Thyroid gland (tissue), 4 donors: Measurements from ENCODE around the gene ATG12. TPM values are rescaled to one million over a fixed set of nuclear protein-coding genes. Genes with fewer than 3 reads are reported as not detected.
"Not testable (repeated sequence)": the region's sequence is repeated elsewhere in the genome, so short reads cannot be mapped to it uniquely, and the experiment has no call there.

Experiments
- DNase-seq, 2 donors: peaks; one replicate each; pipeline ENCODE4 v3.0.0-alpha.2; 2019
- H3K27ac ChIP-seq, 3 donors: fragments of 200-600 bp; sonication (generic); 1 replicate in 2 of 3; 2 replicates in 1 of 3; pipeline ENCODE4 v1.5.1; 2016 to 2019; ENCODE audit warnings: mild to moderate bottlenecking in 1 of 3, moderate library complexity in 1 of 3
- H3K27me3 ChIP-seq: fragments of 200-600 bp; sonication (generic); one replicate; pipeline ENCODE4 v1.5.1; 2019
- H3K36me3 ChIP-seq, 2 donors: fragments of 200-600 bp; sonication (generic); one replicate each; pipeline ENCODE4 v1.5.1; 2016 to 2019
- H3K4me1 ChIP-seq, 2 donors: fragments of 200-600 bp; sonication (generic); one replicate each; pipeline ENCODE4 v1.5.1; 2017 to 2019
- H3K4me3 ChIP-seq, 3 donors: fragments of 200-600 bp; sonication (generic); replicated peaks in 1 of 3; 1 replicate in 2 of 3; 2 replicates in 1 of 3; pipeline ENCODE4 v1.5.1; 2016; ENCODE audit warnings: mild to moderate bottlenecking in 1 of 3
- H3K9me3 ChIP-seq: fragments of 200-600 bp; sonication (generic); one replicate; pipeline ENCODE4 v1.5.1; 2017
- POLR2A ChIP-seq, 2 donors: fragments of 450-650 bp; IDR thresholded peaks; one replicate each; pipeline ENCODE4 v1.6.1; 2017; ENCODE audit warnings: antibody characterized with exemption in 2 of 2, mild to moderate bottlenecking in 2 of 2, moderate library complexity in 1 of 2
- WGBS, 2 donors: methylation state at CpG; one replicate each; pipeline ENCODE4 v1.1.5; 2017; 5-methylcytosine and 5-hydroxymethylcytosine counted together
- intact Hi-C: fragments of 100-400 bp; cut with DNase I; formaldehyde crosslinking; loops from one replicate; pipeline ENCODE4 v1.15.1; 2023
- total RNA-seq, 4 donors: library from RNA; depleted of rRNA; stranded (reverse); fragments of >200 nt; gene quantifications; one replicate each; pipeline ENCODE4 v1.2.3, GENCODE V29; 2016
- TF ChIP-seq, protein P1 (sequence below), 6 experiments: fragments of 200-600 bp in 3 of 6; fragments of 450-650 bp in 3 of 6; sonication (generic) in 3 of 6; IDR thresholded peaks; one replicate each; pipeline ENCODE4 v1.5.1; 2016 to 2019; ENCODE audit warnings: antibody characterized with exemption in 6 of 6, mild to moderate bottlenecking in 2 of 6, inconsistent platforms in 1 of 6, moderate library complexity in 1 of 6

ATG12 gene
- total RNA-seq, 4 donors from 2014 or later = 42.0 to 98.7 (median 68.1) TPM

DNA sequence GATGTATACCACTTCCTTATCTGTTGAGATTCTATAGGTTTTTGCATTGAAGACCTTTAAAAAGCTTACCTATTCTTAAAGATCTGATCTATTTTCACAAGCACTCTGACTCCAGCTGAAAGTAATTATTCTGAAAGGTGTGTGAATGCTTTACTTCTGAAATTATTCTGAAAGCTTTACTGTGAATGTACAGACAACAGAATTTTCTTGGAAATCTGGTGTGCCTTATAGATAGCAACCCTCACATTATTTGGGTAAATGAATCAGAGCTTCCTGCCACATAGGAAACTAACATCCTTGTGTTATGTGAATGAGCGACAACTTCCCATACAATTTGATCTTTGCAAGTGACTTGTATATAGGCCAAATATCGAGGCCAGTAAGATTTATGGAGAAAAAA, 31.4 kb downstream of the ATG12 start:
- TF ChIP-seq, protein P1, sequence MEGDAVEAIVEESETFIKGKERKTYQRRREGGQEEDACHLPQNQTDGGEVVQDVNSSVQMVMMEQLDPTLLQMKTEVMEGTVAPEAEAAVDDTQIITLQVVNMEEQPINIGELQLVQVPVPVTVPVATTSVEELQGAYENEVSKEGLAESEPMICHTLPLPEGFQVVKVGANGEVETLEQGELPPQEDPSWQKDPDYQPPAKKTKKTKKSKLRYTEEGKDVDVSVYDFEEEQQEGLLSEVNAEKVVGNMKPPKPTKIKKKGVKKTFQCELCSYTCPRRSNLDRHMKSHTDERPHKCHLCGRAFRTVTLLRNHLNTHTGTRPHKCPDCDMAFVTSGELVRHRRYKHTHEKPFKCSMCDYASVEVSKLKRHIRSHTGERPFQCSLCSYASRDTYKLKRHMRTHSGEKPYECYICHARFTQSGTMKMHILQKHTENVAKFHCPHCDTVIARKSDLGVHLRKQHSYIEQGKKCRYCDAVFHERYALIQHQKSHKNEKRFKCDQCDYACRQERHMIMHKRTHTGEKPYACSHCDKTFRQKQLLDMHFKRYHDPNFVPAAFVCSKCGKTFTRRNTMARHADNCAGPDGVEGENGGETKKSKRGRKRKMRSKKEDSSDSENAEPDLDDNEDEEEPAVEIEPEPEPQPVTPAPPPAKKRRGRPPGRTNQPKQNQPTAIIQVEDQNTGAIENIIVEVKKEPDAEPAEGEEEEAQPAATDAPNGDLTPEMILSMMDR (IDR thresholded peaks at IDR 0.05) = no peak
- TF ChIP-seq POLR2A (IDR thresholded peaks at IDR 0.05) = no peak
- Histone ChIP-seq H3K27me3 (no peaks in the 10 kb centered on the region), H3K4me3 (no peak overlapping the region), H3K4me1 (no peaks in the 10 kb centered on the region), H3K27ac (no peak overlapping the region), H3K9me3 (no peaks in the 10 kb centered on the region), H3K36me3 (no peaks in the 10 kb centered on the region)
- DNase-seq = no peak
- WGBS, 2 donors = 65 to 80% methylated on average over 2 of the region's 2 CpGs
- intact Hi-C loops = no loop called here

DNA sequence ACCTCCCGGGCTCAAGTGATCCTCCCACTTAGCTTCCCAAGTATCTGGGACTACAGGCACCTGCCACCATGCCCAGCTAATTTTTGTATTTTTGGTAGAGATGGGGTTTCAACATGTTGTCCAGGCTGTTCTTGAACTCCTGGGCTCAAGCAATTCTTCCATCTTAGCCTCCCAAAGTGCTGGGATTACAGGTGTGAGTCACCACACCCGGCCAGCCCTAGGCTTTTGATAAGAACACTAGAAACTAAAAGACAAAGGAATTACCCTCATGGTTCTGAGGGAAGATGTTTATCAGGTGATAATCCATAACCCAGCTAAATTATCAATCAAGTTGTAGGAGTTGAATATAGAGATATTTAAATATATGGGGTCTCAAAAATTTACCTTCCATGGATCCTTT, 33.3 kb downstream of the ATG12 start:
- H3K27me3 ChIP-seq, H3K9me3 ChIP-seq, H3K4me1 ChIP-seq, H3K4me3 ChIP-seq, DNase-seq, H3K27ac ChIP-seq, H3K36me3 ChIP-seq, intact Hi-C loops: not testable (repeated sequence)
- 82 to 93% methylated on average over 2 of the region's 2 CpGs for WGBS, 2 donors

DNA sequence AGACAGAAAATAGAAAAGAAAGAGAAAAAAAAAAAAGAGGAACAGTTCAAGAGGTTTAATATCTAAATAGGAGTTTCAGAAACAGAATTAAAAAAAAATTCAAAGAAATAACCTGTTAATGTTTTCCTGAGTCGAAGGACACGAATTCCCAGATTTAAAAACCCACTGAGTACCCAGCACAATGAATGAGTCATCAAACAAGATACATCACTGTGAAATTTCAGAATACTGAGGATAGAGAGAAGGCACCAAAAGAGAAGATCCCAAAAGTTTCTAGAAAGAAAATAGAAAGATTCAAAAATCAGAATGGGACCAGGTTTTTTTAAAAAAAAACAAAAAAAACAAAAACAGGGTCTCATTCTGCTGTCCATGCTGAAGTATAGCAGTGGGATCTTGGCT, 33.7 kb downstream of the ATG12 start:
- TF ChIP-seq POLR2A (IDR thresholded peaks at IDR 0.05) = no peak
- TF ChIP-seq, protein P1 (IDR thresholded peaks at IDR 0.05) = no peak
- no peak for DNase-seq
- intact Hi-C loops = no loop called here
- Histone ChIP-seq H3K4me1 (no peaks in the 10 kb centered on the region), H3K27me3 (no peaks in the 10 kb centered on the region), H3K9me3 (no peaks in the 10 kb centered on the region), H3K36me3 (no peaks in the 10 kb centered on the region), H3K27ac (no peak overlapping the region), H3K4me3 (no peak overlapping the region)
- WGBS, 2 donors = 88 to 94% methylated on average over 2 of the region's 2 CpGs

DNA sequence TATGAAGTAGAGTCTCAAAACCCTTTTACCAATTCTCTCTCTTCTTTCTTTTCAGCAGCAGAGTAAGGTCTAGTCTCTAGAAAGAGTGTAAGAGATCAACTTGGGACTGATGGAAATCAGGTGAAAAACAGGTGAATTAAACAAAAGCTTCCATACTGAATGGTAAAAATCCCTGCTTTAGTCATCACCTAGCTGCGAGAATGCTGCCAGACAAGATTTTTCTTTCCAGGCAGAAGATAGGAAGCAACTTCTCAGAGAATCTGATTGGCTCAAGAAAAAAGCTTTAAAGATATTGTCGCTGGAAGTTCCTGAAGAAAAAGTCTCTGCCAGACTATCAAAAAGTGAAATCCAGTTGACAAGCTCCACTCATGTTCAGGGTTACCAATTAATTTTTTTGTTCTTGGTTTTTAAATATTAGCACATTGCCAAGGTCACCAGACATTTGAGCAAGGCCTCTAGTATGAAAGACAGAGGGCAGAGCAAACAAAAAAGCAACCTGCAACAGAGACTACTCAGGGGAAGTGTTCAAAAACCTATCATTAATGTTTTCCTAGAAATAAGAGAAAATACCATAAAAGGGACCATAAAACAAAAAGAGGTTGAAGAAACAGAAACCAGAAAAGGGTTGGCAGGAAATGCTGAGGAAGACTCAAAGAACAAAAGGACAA, 34.2 kb downstream of the ATG12 start:
- Histone ChIP-seq H3K4me1 (no peaks in the 10 kb centered on the region), H3K27me3 (no peaks in the 10 kb centered on the region), H3K9me3 (no peaks in the 10 kb centered on the region), H3K27ac (no peak overlapping the region), H3K4me3 (no peak overlapping the region), H3K36me3 (no peaks in the 10 kb centered on the region)
- intact Hi-C loops = no loop called here
- no peak for DNase-seq
- TF ChIP-seq, protein P1 (IDR thresholded peaks at IDR 0.05) = no peak
- no peak for TF ChIP-seq POLR2A (IDR thresholded peaks at IDR 0.05)
- WGBS, 2 donors = 69 to 83% methylated on average over 2 of the region's 2 CpGs

DNA sequence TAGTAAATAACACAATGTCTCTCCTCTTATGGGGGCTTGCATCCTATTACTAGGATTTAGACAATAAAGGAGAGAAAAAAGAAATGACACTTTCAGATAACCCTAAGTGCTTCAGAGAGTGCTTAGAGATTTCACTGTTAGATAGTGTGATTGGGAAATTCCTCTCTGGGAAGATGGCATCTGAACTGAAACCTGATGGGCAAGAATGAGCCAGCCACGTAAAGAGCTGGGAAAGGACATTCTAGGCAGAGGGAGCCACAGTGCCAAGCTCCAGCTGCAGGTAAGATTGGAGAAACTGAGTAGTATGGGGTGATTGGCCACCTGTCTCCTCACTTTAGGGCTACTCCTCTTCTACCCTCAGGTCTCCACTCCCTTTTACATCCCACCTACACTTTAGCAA, 39.4 kb downstream of the ATG12 start:
- intact Hi-C loops = no loop called here
- Histone ChIP-seq H3K27me3 (no peaks in the 10 kb centered on the region), H3K36me3 (no peaks in the 10 kb centered on the region), H3K27ac (no peak overlapping the region), H3K4me1 (no peaks in the 10 kb centered on the region), H3K4me3 (no peak overlapping the region), H3K9me3 (no peaks in the 10 kb centered on the region)
- 47 to 67% methylated on average over 1 of the region's 1 CpG for WGBS, 2 donors
- DNase-seq = no peak
- TF ChIP-seq, protein P1 (IDR thresholded peaks at IDR 0.05) = no peak
- no peak for TF ChIP-seq POLR2A (IDR thresholded peaks at IDR 0.05)
